Stimulated activated effector memory CD8-positive, alpha-beta T cell treated with anti-CD3 and anti-CD28 coated beads, Interleukin-12 subunit alpha, Interleukin-12 subunit beta, amount 100 ng/mL, for 72 hours (primary cell): ENCODE measurements around the gene THAP3.

Source experiments
- ATAC-seq: fragments of 150-1000 bp; cut with Tn5 transposase; 2 replicates; pipeline ENCODE4 v1.10.0; 2021
- DNase-seq, 2 donors: peaks; one replicate each; pipeline ENCODE4 v3.0.0; 2021 to 2022; ENCODE audit warnings: low spot score in 2 of 2
- H3K27ac Mint-ChIP-seq: one replicate; pipeline ENCODE4 v1.8.0; 2022; ENCODE audit warnings: mild to moderate bottlenecking, mixed read lengths
- H3K36me3 Mint-ChIP-seq: one replicate; pipeline ENCODE4 v1.8.0; 2022; ENCODE audit warnings: mild to moderate bottlenecking, mixed read lengths
- H3K4me1 Mint-ChIP-seq: one replicate; pipeline ENCODE4 v1.8.0; 2022; ENCODE audit warnings: mixed read lengths
- H3K4me3 Mint-ChIP-seq: one replicate; pipeline ENCODE4 v1.8.0; 2022; ENCODE audit warnings: mild to moderate bottlenecking, mixed read lengths
- H3K9me3 Mint-ChIP-seq: one replicate; pipeline ENCODE4 v1.8.0; 2022; ENCODE audit warnings: mixed read lengths

The THAP3 gene

GRCh38 chr1:6587261-6588005 lies 37.2 kb upstream of the THAP3 start:
- Mint-ChIP-seq H3K4me3 (no peak overlapping the region), H3K27ac (peak overlapping the region; percentile 86)
- ATAC-seq, result no peak

GRCh38 chr1:6588128-6588892 lies 36.4 kb upstream of the THAP3 start:
- no peak for DNase-seq
- ATAC-seq, result no peak
- Mint-ChIP-seq H3K36me3 (peaks cover 66% of the 10 kb centered on the region), H3K27ac (peak overlapping the region; percentile 86), H3K9me3 (no peaks in the 10 kb centered on the region), H3K4me1 (peaks cover 30% of the 10 kb centered on the region), H3K4me3 (no peak overlapping the region)

More at GRCh38 chr1:6587261-6588005, 37.2 kb upstream of the THAP3 start:
- H3K9me3 Mint-ChIP-seq, result no peaks in the 10 kb centered on the region
- peaks cover 58% of the 10 kb centered on the region for H3K36me3 Mint-ChIP-seq
- DNase-seq, result no peak
- peaks cover 33% of the 10 kb centered on the region for H3K4me1 Mint-ChIP-seq

GRCh38 chr1:6588893-6589520 lies 35.7 kb upstream of the THAP3 start:
- ATAC-seq (no peak), DNase-seq (no peak)
- peaks cover 66% of the 10 kb centered on the region for H3K36me3 Mint-ChIP-seq
- no peaks in the 10 kb centered on the region for H3K9me3 Mint-ChIP-seq
- peaks cover 30% of the 10 kb centered on the region for H3K4me1 Mint-ChIP-seq
- H3K27ac Mint-ChIP-seq, result peak overlapping the region; percentile 50
- no peak overlapping the region for H3K4me3 Mint-ChIP-seq

- DNase-seq (no peak), ATAC-seq (no peak)
- Mint-ChIP-seq H3K9me3 (no peaks in the 10 kb centered on the region), H3K36me3 (peaks cover 70% of the 10 kb centered on the region), H3K27ac (peak overlapping the region; percentile 50), H3K4me3 (no peak overlapping the region), H3K4me1 (peaks cover 25% of the 10 kb centered on the region)
Observed at GRCh38 chr1:6590046-6590445, 34.6 kb upstream of the THAP3 start.

- DNase-seq (no peak), ATAC-seq (no peak)
- peaks cover 79% of the 10 kb centered on the region for H3K36me3 Mint-ChIP-seq
Observed at GRCh38 chr1:6591222-6591621, 33.4 kb upstream of the THAP3 start.

GRCh38 chr1:6591644-6592043 lies 33.0 kb upstream of the THAP3 start:
- Mint-ChIP-seq H3K4me3 (no peak overlapping the region), H3K4me1 (peaks cover 37% of the 10 kb centered on the region), H3K27ac (peak overlapping the region; percentile 50), H3K36me3 (peaks cover 83% of the 10 kb centered on the region), H3K9me3 (no peaks in the 10 kb centered on the region)
- ATAC-seq, result no peak
- no peak for DNase-seq

More at GRCh38 chr1:6591222-6591621, 33.4 kb upstream of the THAP3 start:
- Mint-ChIP-seq H3K9me3 (no peaks in the 10 kb centered on the region), H3K4me3 (no peak overlapping the region), H3K4me1 (peaks cover 34% of the 10 kb centered on the region), H3K27ac (peak overlapping the region; percentile 50)

- Mint-ChIP-seq H3K4me1 (peaks cover 37% of the 10 kb centered on the region), H3K36me3 (peaks cover 91% of the 10 kb centered on the region)
Observed at GRCh38 chr1:6592441-6592840, 32.2 kb upstream of the THAP3 start.

GRCh38 chr1:6592865-6593593 lies 31.6 kb upstream of the THAP3 start:
- ATAC-seq, result no peak
- Mint-ChIP-seq H3K4me1 (peaks cover 43% of the 10 kb centered on the region), H3K36me3 (peaks cover 97% of the 10 kb centered on the region), H3K4me3 (no peak overlapping the region), H3K27ac (peak overlapping the region; percentile 50), H3K9me3 (no peaks in the 10 kb centered on the region)
- DNase-seq, result no peak

More at GRCh38 chr1:6592441-6592840, 32.2 kb upstream of the THAP3 start:
- DNase-seq (no peak), ATAC-seq (no peak)
- no peak overlapping the region for H3K4me3 Mint-ChIP-seq
- H3K27ac Mint-ChIP-seq, result peak overlapping the region; percentile 50
- H3K9me3 Mint-ChIP-seq, result no peaks in the 10 kb centered on the region

- Mint-ChIP-seq H3K36me3 (peaks cover 99% of the 10 kb centered on the region), H3K4me3 (no peak overlapping the region), H3K4me1 (peaks cover 43% of the 10 kb centered on the region), H3K9me3 (no peaks in the 10 kb centered on the region), H3K27ac (no peak overlapping the region)
- DNase-seq (no peak), ATAC-seq (no peak)
Observed at GRCh38 chr1:6593810-6594209, 30.9 kb upstream of the THAP3 start.

- H3K4me3 Mint-ChIP-seq, result no peak overlapping the region
- peaks cover 53% of the 10 kb centered on the region for H3K4me1 Mint-ChIP-seq
- DNase-seq (no peak), ATAC-seq (no peak)
- peaks cover 99% of the 10 kb centered on the region for H3K36me3 Mint-ChIP-seq
- no peaks in the 10 kb centered on the region for H3K9me3 Mint-ChIP-seq
- no peak overlapping the region for H3K27ac Mint-ChIP-seq
Observed at GRCh38 chr1:6594977-6595740, 29.5 kb upstream of the THAP3 start.

GRCh38 chr1:6596351-6596750 lies 28.3 kb upstream of the THAP3 start:
- H3K27ac Mint-ChIP-seq, result no peak overlapping the region
- H3K4me3 Mint-ChIP-seq, result no peak overlapping the region
- no peak for ATAC-seq
- no peaks in the 10 kb centered on the region for H3K9me3 Mint-ChIP-seq
- no peak for DNase-seq
- peaks cover 99% of the 10 kb centered on the region for H3K36me3 Mint-ChIP-seq
- H3K4me1 Mint-ChIP-seq, result peaks cover 42% of the 10 kb centered on the region

- no peak overlapping the region for H3K4me3 Mint-ChIP-seq
- peaks cover 34% of the 10 kb centered on the region for H3K4me1 Mint-ChIP-seq
- no peaks in the 10 kb centered on the region for H3K9me3 Mint-ChIP-seq
- DNase-seq (no peak), ATAC-seq (no peak)
- peak overlapping the region; percentile 60 for H3K27ac Mint-ChIP-seq
- H3K36me3 Mint-ChIP-seq, result peaks cover 94% of the 10 kb centered on the region
Observed at GRCh38 chr1:6596886-6597776, 27.5 kb upstream of the THAP3 start.

GRCh38 chr1:6597777-6598131 lies 26.9 kb upstream of the THAP3 start:
- Mint-ChIP-seq H3K27ac (peak overlapping the region; percentile 60), H3K4me3 (no peak overlapping the region), H3K9me3 (no peaks in the 10 kb centered on the region), H3K4me1 (peaks cover 34% of the 10 kb centered on the region), H3K36me3 (peaks cover 88% of the 10 kb centered on the region)
- ATAC-seq, result no peak
- no peak for DNase-seq
